ENCODE measurements around the gene PRSS21.

The PRSS21 gene

DNA sequence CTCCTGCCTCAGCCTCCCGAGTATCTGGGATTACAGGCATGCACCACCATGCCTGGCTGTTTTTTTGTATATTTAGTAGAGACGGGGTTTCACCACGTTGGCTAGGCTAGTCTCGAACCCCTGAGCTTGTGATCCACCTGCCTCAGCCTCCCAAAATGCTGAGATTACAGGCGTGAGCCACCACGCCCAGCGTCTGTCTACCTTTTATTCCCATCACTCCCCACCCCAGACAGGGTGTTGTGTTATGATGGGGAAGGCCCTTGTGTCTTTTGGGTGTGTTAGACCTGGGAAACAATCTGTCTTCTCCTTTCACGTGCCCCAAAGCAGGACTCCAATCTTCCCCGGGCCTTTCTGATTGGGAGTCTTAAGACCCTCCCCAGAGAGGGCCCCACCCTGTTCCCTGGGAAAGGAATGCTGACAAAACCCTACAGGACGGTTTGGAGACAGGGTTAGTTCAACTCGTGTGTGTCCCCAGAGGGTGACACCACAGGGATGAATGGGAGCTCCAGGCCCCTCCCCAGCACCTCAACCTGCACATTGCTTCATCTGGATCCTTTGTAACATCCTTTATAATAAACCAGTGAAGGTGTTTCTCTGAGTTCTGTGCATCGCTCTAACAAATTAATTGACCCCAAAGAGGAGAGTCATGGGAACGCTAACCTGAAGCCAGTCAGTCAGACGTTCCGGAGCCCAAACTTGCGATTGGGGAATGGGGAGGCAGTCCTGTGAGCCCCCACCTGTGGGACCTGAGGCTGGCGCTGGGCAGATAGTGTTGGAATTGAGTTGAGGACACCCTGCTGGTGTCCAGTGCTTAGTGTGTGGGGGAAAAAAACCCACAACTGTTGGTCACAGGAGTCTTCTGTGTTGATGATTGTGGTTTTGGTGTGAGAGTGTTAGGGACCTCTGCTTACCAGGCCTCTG, 36.8 kb upstream of the PRSS21 start:
- DNase-seq = peak; percentile 41

DNA sequence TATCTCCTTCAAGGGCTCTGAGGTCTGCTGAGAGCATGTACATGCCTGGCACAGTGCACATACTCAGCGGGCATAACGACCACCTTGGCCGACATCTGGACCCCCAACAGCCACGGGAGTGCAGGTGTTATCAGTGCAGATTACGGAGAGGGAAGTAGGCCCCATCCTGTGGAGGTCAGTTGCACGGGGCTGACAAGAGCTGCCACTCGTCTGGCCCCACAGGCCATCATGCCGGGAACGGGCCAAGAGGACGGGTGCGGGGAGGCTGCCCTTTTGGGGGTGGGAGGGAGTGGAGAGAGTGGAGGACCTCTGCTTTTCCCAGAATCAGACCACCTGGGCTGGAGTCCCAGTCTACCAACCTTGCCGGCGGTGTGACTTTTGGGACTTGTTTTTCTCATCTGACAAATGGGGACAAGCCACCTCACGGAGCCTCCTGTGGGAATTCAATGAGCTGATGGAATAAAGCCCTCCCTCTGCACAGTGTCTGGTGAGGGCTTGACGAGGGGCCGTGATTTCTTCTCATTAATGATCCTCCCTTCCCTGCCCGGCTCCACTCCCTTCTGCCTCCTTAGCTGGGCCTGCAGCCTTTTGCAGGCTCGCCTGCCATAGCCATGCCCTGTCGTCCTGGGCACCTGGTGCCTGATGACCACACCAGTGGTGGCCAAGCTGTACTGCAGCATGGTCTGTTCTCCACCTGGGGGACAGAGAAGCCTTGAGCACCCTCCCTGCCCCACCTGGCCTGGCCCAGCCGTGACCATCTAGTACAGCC, 34.3 kb upstream of the PRSS21 start:
- peak; percentile 48 for DNase-seq

DNA sequence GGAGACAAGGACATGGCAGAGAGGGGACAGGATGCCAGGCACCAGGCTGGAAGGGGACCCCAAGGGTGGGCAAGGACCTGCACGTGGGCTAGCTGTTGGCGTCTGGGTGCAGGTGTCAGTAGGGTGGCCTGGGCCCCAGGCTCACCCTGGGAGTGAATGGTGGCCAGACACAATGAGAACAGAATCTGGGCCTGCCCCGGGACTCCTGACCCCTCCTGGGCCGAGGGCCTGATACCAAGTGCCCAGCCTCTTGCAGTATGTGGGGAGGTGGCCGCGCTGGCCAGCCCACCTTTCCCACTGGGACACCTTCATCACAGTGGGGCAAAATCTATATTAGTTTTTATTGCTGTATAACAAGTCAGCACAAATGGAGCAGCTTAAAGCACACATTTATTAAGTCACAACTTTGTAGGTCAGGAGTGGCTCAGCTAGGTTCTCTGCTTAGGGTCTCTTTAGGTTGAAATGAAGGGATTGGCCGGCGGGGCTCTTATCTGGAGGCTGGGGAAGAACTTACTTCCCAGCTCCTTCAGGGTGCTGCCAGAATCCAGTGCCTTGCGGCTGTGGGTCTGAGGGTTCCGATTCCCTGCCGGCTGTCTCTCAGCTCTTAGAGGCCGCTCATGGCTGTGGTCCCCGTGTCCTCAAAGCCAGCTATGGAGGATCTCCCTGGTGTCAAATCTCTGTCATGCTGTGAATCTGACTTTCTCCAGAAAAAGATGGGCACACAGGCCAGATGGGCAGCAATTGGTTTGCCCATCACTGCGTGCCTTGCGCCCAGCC, 33.3 kb upstream of the PRSS21 start:
- DNase-seq = peak; percentile 49

DNA sequence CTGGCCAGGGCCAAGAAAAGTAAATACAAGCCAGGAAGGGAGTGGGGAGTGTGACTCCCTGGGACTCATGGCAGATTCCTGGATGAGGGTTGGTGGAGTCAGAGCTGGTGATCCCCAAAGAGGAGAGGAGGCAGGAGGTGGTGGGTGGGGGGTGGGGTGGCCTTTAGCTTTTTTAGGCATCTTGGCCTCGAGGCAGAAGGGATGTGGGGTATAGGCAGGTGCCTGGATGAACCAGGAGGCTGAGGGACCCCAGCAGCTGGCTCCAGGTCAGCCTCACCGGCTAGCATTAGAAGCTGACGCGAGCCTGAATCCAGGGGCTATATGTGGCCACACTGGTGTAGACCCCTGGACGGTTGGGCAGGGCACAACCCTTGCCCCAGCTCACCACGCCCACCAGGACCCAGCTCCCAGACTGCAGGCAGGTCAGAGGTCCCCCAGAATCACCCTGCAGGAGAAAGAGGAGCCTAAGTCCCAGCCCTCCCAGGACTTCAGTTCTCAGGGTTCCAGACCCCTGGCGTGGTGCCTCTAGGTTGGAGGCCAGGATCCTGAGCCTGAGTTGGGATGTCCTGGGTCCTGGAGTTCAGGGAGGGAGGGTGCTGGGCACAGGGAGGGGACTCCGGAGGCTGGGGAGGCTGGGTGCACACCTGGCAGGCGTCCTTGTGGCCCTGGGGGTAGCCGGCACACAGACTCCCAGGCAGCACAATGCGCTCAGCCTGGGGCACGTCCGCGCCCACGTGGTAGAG, 32.5 kb upstream of the PRSS21 start:
- no peak for DNase-seq

DNA sequence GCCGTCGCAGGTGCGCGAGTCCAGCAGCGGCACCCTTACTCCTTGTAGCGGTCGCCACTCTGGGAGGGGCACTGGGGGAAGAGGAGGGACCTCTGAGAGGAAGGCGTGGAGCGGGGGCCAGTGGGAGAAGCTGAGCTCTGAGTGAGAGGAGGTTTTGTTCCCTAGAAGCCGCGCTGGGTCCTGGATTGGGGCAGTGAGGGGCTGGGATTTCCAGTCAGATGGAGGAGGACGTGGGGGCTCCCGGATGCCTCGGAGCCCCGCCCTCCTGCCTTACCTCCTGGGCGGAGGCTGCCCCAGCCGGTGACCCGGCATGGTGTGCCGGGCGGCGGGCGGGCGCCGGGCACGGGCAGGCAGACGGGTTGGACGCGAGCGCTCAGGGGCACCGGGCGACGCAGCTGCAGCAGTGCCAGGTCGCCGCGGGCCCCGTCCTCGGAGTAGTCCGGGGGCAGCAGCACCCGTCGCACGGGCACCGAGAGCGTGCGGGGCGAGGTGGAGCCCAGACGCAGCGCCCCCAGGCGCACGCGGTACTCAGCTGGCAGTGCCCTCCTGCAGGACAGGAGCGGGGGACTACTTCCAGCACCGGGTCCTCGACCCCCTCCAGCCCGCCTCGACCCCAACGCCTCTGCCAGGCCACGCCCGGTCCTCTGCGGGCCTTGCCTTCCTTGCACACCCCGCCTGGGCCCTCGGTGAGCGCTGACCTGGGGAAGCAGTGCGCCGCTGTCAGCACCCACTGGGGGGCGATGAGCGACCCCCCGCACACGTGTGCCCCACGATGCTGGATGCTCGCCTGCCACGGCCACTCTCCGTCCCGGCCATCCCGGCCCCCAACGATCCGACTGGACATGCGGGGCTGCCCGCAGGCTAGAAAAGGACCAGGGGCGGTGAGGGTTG, 31.7 kb upstream of the PRSS21 start:
- DNase-seq = peak; percentile 78

DNA sequence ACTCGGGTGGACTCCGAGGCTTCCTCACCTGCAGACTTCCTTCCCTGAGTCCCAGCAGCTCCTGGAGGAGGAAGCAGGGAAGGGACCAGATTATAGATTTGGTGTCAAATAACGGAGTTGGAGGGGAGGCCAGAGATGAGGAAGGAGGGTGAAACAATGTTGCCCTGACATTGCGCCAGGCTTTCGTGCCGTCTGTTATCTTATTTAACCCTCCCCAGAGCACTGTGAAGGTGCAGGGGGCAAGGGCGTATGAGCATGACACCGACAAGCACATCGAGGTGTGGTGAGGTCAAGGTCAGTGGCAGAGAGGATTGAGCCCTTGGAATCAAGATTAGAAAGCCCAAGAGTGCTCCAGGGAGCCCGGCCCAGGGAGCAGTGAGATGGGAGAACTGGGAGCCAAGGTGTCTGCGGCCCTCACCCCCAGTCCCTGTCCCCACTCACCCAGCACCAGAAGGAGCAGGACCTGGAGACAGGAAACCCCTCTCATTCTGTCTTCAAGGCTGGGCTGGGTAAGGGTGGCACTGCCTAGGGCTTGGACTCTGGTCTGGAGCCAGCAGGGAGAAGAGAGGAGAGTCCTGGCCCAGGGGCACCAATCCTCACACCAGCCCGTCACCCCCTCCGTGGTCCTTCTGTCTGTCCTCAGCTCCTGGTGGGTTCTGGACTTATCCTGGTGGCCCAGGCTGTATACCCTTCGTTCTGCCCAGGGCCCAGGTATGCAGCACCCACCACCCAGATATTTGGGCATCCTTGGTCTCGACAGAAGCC, 30.8 kb upstream of the PRSS21 start:
- peak; percentile 53 for DNase-seq

DNA sequence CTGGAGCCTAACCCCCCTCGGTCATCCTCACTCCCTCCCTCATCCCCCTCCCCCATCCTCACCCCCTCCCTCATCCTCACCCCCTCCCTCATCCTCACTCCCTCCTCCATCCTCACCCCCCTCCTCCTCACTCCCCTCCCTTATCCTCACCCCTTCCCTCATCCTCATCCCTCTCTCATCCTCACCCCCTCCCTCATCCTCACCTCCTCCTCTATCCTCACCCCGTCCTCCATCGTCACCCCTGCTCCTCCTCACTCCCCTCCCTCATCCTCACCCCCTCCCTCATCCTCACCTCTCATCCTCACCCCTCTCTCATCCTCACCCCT, 30.2 kb upstream of the PRSS21 start:
- peak; percentile 18 for DNase-seq

DNA sequence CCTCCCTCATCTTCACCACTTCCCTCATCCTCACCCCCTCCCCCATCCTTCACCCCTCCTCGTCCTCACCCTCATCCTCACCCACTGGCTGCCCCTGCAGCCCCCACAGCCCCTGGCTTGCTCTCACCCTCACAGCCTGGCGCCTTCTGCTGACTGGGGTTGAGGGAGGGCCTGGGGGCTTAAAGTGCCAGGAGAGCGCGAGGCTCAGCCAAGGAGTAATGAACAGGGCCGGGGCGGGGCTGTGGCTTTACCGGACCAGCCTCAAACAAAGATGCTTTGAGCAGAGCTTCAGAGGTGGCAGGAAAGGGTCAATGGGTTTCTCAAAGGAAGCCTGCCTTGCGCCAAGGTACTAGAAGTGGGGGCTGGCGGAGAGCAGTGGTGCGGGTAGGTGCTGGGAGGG, 29.6 kb upstream of the PRSS21 start, which contains the start of gene PRSS33:
Gene PRSS33, minus strand, starts transcription at position 155 of the 400 bp plus-strand sequence. CDS start 1,013 bp downstream, outside the sequence.
- peak; percentile 50 for DNase-seq

DNA sequence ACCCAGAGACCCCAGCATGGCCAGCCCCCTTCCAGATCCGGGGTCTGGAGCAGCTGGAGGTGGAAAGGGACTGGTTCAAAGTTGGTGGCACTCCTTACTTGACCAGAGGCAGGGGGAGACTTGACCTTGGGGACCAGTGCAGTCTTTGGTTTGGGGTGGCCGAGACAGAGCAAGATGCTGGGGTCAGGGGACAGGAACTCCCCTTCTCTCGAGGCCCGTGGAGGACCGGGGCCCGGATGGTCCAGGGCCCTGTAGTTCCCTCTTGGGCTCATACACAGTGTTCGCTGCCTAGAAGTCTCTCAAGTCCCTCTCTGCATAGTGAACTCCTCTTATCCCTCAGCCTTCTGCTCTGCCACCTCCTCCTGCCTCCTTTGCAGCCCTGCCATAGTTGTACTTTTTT, 29.1 kb upstream of the PRSS21 start:
- peak; percentile 43 for DNase-seq

DNA sequence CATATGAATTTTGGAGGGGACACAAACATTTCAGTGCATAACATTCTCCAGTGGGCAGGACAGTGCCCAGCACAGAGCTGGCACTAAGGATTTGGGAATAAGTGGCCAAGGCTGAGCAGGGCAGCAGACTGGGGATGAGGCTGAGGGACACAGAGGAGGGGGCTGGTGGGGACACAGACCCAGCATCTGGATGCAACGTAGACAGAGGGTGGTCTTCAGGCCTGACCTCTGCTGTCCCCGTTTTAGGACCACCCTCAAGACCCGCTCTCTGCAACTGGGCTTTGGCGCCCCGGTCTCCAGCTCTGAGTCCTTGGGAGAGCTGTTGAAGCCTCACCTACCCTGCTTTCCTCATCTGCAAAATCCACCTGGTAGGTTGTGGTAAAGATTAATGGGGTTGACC, 26.4 kb upstream of the PRSS21 start:
- DNase-seq = peak; percentile 20

DNA sequence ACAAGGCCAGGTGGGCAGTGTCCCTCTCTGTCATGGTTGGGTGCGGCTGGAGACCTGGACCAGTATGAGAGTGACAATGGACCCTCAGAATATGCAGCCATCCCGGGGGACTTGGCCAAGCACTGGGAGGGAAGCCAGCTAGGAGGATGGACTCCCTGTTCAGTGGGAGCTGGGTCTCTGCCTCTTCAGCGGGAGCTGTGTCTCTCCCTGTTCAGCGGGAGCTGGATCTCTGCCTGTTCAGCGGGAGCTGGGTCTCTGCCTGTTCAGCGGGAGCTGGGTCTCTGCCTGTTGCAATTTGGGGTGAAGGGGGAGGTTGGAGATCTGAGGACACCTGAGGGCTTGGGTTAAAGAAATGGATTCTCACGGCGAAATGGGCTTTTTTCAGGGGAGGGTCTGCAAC, 25.9 kb upstream of the PRSS21 start:
- DNase-seq = peak; percentile 17

DNA sequence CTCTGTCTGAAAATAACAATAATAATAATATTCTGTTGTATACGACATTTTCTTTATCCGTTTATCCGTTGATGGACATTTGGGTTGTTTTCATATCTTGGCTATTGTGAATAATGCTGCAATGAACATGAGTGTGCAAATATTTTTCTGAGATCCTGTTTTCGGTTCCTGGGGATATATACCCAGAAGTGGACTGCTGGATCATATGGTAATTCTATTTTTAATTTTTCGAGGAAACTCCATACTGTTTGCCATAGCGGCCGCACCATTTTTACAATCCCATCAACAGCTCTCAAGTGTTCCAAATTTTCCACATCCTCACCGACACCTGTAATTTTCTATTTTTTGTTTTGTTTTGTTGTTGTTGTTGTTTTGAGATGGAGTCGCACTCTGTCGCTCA, 24.1 kb upstream of the PRSS21 start:
- no peak for DNase-seq

DNA sequence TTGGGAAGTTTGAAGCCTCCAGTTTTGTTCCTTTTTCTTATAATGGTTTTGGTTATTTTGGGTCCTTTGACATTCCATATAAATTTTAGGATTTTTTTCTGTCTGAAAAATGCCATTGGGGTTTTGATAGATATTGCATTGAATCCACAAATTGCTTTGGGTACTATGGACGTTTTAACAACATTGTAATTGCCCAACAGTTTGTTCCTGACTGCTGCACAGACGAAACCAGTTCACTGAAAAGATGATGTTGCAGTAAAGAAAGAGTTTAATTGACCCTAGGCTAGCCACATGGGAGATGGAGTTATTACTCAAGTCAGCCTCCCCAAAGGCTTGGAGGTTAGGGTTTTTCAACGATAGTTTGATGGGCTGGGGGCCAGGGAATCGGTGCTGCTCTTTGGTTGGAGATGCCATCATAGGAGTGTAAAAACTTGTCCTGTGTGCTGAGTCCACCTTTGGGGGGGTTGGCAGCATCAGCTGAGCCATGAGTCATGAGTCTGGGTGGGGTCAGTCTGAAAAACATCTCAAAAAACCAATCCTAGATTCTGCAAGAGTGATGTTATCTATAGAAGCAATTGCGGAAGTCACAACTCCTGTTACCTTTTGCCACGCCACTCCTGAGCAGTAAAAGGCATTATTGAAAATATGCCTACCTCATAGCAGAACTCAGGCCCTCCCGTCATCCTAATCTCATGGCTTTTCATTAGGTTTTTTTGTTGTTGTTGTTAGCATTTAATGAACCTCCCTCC, 21.5 kb upstream of the PRSS21 start:
- peak; percentile 13 for DNase-seq

DNA sequence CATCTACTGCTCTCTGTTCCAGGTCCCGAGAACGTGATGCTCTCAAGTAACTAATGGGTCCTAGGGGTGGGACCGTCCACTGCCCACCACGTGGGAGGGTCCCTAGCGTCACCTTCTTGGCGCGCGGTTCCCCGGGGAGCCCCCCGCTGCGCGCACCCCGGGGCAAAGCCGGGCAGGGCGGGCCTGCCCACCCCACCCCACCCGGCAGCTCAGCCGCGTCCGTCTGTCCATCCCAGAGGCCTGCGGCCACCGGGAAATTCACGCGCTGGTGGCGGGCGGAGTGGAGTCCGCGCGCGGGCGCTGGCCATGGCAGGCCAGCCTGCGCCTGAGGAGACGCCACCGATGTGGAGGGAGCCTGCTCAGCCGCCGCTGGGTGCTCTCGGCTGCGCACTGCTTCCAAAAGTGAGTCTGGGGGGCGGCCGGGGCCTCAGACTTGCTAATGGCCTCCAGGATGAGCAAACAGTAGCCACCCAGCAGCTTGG, 18.3 kb upstream of the PRSS21 start:
- no peak for DNase-seq

DNA sequence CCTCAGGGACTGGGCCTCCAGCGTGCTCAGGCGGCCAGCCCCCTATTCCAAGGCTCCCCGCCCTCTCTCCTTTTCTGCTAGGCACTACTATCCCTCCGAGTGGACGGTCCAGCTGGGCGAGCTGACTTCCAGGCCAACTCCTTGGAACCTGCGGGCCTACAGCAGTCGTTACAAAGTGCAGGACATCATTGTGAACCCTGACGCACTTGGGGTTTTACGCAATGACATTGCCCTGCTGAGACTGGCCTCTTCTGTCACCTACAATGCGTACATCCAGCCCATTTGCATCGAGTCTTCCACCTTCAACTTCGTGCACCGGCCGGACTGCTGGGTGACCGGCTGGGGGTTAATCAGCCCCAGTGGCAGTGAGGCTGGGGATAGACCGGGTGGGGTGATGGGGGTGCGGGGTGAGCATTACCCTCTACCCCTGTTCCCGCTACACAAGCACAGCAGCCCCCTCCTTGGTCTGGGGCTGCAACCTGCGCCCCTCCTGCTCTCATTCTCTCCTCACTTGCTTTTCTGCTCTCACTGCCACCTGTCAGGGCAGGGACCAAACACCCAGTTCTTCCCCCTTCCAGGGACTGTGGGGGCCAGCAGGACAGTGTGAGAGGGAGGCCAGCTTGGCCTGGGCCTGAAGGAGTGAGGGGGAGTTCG, 17.7 kb upstream of the PRSS21 start:
- DNase-seq = no peak

DNA sequence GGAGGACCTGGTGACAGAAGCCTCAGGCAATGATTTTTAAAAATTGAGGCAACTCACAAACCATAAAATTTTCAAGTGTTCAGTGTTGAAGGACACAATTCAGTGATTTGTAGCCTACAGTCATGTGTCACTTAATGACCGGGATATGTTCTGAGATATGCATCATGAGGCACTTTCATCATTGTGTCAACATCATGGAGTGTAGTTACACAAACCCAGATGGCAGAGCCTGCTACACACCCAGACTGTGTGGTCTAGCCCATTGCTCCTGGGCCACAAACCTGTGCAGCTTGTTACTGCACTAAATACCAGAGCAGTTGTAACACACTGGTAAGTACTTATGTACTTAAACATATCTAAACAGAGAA, 17.2 kb upstream of the PRSS21 start:
- no peak for DNase-seq

DNA sequence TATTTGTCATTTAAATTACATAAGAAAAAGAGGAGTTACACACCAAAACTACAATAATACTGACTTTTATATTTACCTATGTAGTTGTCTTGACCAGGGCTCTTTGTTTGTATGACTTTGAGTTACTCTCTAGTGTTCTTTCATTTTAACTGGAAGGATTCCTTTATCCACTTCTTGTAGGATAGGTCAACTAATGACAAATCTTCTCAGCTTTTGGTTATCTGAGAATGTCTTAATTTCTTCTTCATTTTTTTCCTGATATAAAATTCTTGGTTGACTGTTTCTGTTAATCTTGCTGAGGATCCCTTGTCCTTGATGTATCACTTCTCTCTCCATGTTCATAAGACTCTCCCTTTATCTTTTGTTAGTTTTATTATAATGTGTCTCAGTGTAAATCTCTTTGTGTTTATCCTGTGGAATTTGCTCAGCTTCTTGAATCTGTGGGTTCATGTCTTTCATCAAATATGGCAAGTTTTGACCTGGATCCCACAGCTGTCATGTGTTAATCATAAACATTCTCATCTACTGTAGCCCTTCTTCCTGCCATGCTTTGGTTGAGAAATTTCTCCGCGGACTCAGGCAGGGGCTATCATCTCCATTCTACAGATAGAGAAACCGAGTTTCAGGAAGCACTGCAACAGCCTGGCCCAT, 13.4 kb upstream of the PRSS21 start:
- no peak for DNase-seq

DNA sequence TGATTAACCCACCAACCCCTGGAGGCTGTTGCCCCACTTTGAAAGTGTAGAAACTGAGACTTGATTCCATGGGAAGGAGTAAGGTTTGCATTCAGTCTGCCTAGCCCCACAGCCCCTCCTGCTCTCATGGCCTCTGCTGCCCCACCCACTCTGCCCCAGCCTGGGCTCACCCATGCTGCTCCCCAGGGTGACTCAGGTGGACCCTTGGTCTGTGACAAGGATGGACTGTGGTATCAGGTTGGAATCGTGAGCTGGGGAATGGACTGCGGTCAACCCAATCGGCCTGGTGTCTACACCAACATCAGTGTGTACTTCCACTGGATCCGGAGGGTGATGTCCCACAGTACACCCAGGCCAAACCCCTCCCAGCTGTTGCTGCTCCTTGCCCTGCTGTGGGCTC, 12.3 kb upstream of the PRSS21 start:
- DNase-seq = no peak

DNA sequence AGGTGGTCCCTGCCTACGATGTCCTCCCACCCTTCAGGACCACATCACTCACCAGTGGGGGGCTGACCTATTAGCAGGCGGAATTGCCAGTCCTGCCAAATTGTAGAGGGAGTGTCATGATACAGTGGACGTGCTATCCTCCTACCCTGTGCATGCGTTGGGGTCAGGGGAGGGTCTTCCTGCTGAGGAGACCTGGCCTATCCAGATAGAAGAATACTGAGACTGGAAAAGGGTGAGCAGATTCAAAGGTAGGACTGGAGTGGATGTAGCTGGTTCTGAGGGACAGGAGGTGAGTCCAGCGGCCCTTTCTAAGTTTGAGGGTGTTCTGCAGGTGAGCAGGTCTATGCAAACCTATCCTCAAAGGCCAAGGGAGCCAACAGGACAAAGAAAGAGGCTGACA, 10.8 kb upstream of the PRSS21 start:
- DNase-seq = no peak
